Glomerular visceral epithelial cell (primary cell): ENCODE measurements around the gene WDR70.
"Not testable (repeated sequence)": the region's sequence is repeated elsewhere in the genome, so short reads cannot be mapped to it uniquely, and the experiment has no call there.

ENCODE experiments used
- DNase-seq: peaks from one replicate; pipeline ENCODE4 v3.0.0-alpha.2; 2016; ENCODE audit errors: extremely low spot score

WDR70 gene

GRCh38 chr5:37640088-37640487 lies 261.0 kb downstream of the WDR70 start:
- no peak for DNase-seq

GRCh38 chr5:37641933-37642332 lies 262.8 kb downstream of the WDR70 start:
- DNase-seq, result no peak

- no peak for DNase-seq
Measured at GRCh38 chr5:37645707-37646106, 266.6 kb downstream of the WDR70 start.

- not testable (repeated sequence) for DNase-seq
Measured at GRCh38 chr5:37654566-37654965, 275.4 kb downstream of the WDR70 start.

- no peak for DNase-seq
Measured at GRCh38 chr5:37657046-37657445, 277.9 kb downstream of the WDR70 start.

GRCh38 chr5:37658440-37658839 lies 279.3 kb downstream of the WDR70 start:
- peak; percentile 33 for DNase-seq

GRCh38 chr5:37660319-37660718 lies 281.2 kb downstream of the WDR70 start:
- DNase-seq, result no peak

GRCh38 chr5:37661227-37661920 lies 282.3 kb downstream of the WDR70 start:
- DNase-seq, result no peak

- no peak for DNase-seq
Measured at GRCh38 chr5:37661951-37662350, 282.8 kb downstream of the WDR70 start.

- DNase-seq, result peak; percentile 21
Measured at GRCh38 chr5:37662362-37662761, 283.2 kb downstream of the WDR70 start.

- peak; percentile 18 for DNase-seq
Measured at GRCh38 chr5:37662789-37663485, 283.8 kb downstream of the WDR70 start.

GRCh38 chr5:37663538-37663937 lies 284.4 kb downstream of the WDR70 start:
- no peak for DNase-seq

GRCh38 chr5:37664551-37664950 lies 285.4 kb downstream of the WDR70 start:
- DNase-seq, result no peak

GRCh38 chr5:37665272-37665671 lies 286.2 kb downstream of the WDR70 start:
- DNase-seq, result peak; percentile 70

- DNase-seq, result peak; percentile 94
Measured at GRCh38 chr5:37665889-37666288, 286.8 kb downstream of the WDR70 start.

- DNase-seq, result no peak
Measured at GRCh38 chr5:37667430-37667829, 288.3 kb downstream of the WDR70 start.

GRCh38 chr5:37667846-37668245 lies 288.7 kb downstream of the WDR70 start:
- DNase-seq, result no peak

- peak; percentile 99 for DNase-seq
Measured at GRCh38 chr5:37668524-37669047, 289.5 kb downstream of the WDR70 start.

- peak; percentile 24 for DNase-seq
Measured at GRCh38 chr5:37672118-37672588, 293.0 kb downstream of the WDR70 start.

GRCh38 chr5:37674361-37674760 lies 295.2 kb downstream of the WDR70 start:
- not testable (repeated sequence) for DNase-seq

GRCh38 chr5:37679326-37679725 lies 300.2 kb downstream of the WDR70 start:
- not testable (repeated sequence) for DNase-seq

GRCh38 chr5:37679903-37680302 lies 300.8 kb downstream of the WDR70 start:
- DNase-seq, result not testable (repeated sequence)

GRCh38 chr5:37683072-37683471 lies 304.0 kb downstream of the WDR70 start:
- no peak for DNase-seq
